K562 (cell line): ENCODE measurements around the gene IMPA2. TPM values are rescaled to one million over a fixed set of nuclear protein-coding genes. Genes with fewer than 3 reads are reported as not detected.

Experiments used
- ATAC-seq: fragments of 200-7000 bp; cut with Tn5 transposase; 3 replicates; pipeline ENCODE4 v1.9.1; 2020; ENCODE audit warnings: moderate library complexity
- BruUV-seq: library from RNA; stranded (reverse); fragments of 400-500 nt; replicated peaks from 2 replicates; lab custom pipeline; 2021; lab: Mats Ljungman, UMichigan
- CTCF ChIA-PET: fragments of 300-600 bp; formaldehyde crosslinking; extraction: SDS; loops from one replicate; lab custom pipeline; 2021; ENCODE audit warnings: low intra/inter-chr PET ratio; lab: Yijun Ruan, JAX
- POLR2A ChIA-PET: fragments of 300-600, 350-650 bp; sonication (Branson Sonifier 250); formaldehyde crosslinking; extraction: SDS; loops from one replicate; lab custom pipeline; 2021; ENCODE audit warnings: antibody characterized with exemption, inconsistent platforms; lab: Yijun Ruan, JAX
- DNase-seq, 4 experiments: peaks; one replicate each; pipeline versions ENCODE4 v3.0.0 to v3.0.0-alpha.2; 2011 to 2018; ENCODE audit warnings: low spot score in 3 of 4, mixed read lengths in 3 of 4; ENCODE audit errors: extremely low read depth in 1 of 4
- FAIRE-seq: peaks from 2 replicates; lab custom pipeline; 2011; peaks lifted over from hg19 to GRCh38; lab: Jason Lieb, UNC
- H2AFZ ChIP-seq: 2 replicates; pipeline ENCODE4 v1.6.0; 2011; ENCODE audit warnings: low read depth, low read length, control low read depth, inconsistent platforms
- H3K27ac ChIP-seq: fragments of 200-600 bp; 3 replicates; pipeline ENCODE4 v1.8.0; 2011; ENCODE audit warnings: low read depth, mild to moderate bottlenecking, control low read depth, inconsistent platforms, low read length, moderate library complexity, mixed read lengths; ENCODE audit errors: extremely low read depth
- H3K27me3 ChIP-seq, 2 experiments: fragments of 300-600 bp in 1 of 2; 2 replicates in 1 of 2; 3 replicates in 1 of 2; pipeline versions ENCODE4 v1.6.0 to v1.8.0; 2011; ENCODE audit warnings: inconsistent platforms in 2 of 2, low read length in 2 of 2, mild to moderate bottlenecking in 1 of 2, mixed read lengths in 1 of 2, moderate library complexity in 1 of 2; ENCODE audit not compliant: control insufficient read depth in 2 of 2, insufficient read depth in 2 of 2
- H3K36me3 ChIP-seq: fragments of 300-600 bp; 3 replicates; pipeline ENCODE4 v1.8.0; 2011; ENCODE audit warnings: mild to moderate bottlenecking, low read length, inconsistent platforms; ENCODE audit not compliant: control insufficient read depth, insufficient read depth
- H3K4me1 ChIP-seq, 2 experiments: fragments of 200-600 bp in 1 of 2; replicated peaks in 1 of 2; 2 replicates in 1 of 2; 3 replicates in 1 of 2; pipeline versions ENCODE4 v1.5.1 to v1.8.0; 2011; ENCODE audit warnings: inconsistent platforms in 2 of 2, low read length in 2 of 2, mild to moderate bottlenecking in 1 of 2, mixed read lengths in 1 of 2, moderate library complexity in 1 of 2; ENCODE audit not compliant: control insufficient read depth in 2 of 2, insufficient read depth in 2 of 2
- H3K4me2 ChIP-seq: 2 replicates; pipeline ENCODE4 v1.6.1; 2011; ENCODE audit warnings: low read length, control low read depth, inconsistent platforms, mixed read lengths; ENCODE audit not compliant: insufficient read depth
- H3K4me3 ChIP-seq: fragments of 200-600 bp; sonication (generic), shearing (Covaris generic); 2 replicates; pipeline ENCODE4 v1.5.1; 2016; ENCODE audit warnings: control low read depth, inconsistent platforms
- H3K79me2 ChIP-seq: fragments of 200-600 bp; 3 replicates; pipeline ENCODE4 v1.8.0; 2011; ENCODE audit warnings: low read length, inconsistent platforms; ENCODE audit not compliant: control insufficient read depth, insufficient read depth
- H3K9ac ChIP-seq, 2 experiments: 2 replicates each; pipeline versions ENCODE4 v1.6.0 to v1.6.1; 2011; ENCODE audit warnings: low read depth in 2 of 2, low read length in 2 of 2, control low read depth in 1 of 2, inconsistent platforms in 1 of 2, mild to moderate bottlenecking in 1 of 2, mixed read lengths in 1 of 2; ENCODE audit not compliant: insufficient read depth in 1 of 2
- H3K9me1 ChIP-seq: one replicate; pipeline ENCODE4 v1.6.0; 2011; ENCODE audit warnings: inconsistent platforms, mild to moderate bottlenecking, low read length, moderate library complexity; ENCODE audit not compliant: control insufficient read depth, insufficient read depth
- H3K9me3 ChIP-seq: replicated peaks from 2 replicates; pipeline ENCODE4 v1.5.1; 2011; ENCODE audit warnings: low read depth, low read length, inconsistent platforms; ENCODE audit not compliant: control insufficient read depth, insufficient read depth
- H4K20me1 ChIP-seq: replicated peaks from 2 replicates; pipeline ENCODE4 v1.6.1; 2011; ENCODE audit warnings: low read length, inconsistent platforms, mixed read lengths; ENCODE audit not compliant: control insufficient read depth, insufficient read depth
- BRD9 ChIP-seq: fragments of 450-650 bp; IDR thresholded peaks from 2 replicates; pipeline ENCODE4 v1.6.1; 2018; ENCODE audit warnings: low read depth; ENCODE audit not compliant: partially characterized antibody
- GATA2 ChIP-seq: sonication (generic); formaldehyde crosslinking; IDR thresholded peaks from 2 replicates; pipeline ENCODE4 v1.4.0; 2020; ENCODE audit warnings: mild to moderate bottlenecking, missing genetic modification reagents
- HIVEP1 ChIP-seq: fragments of 250-450 bp; sonication (Bioruptor Pico); IDR thresholded peaks from 2 replicates; pipeline ENCODE4 v1.4.0; 2020; ENCODE audit warnings: mild to moderate bottlenecking
- HOXB6 ChIP-seq: fragments of 250-450 bp; sonication (Bioruptor Pico); IDR thresholded peaks from 2 replicates; pipeline ENCODE4 v1.5.1; 2022; ENCODE audit warnings: mild to moderate bottlenecking, borderline replicate concordance
- KDM5B ChIP-seq: fragments of 200-600 bp; sonication (generic); IDR thresholded peaks from 2 replicates; pipeline ENCODE4 v1.6.1; 2012; ENCODE audit warnings: low read depth, mild to moderate bottlenecking, moderate library complexity, low read length, control low read depth, inconsistent platforms; ENCODE audit not compliant: insufficient replicate concordance
- MAFF ChIP-seq: IDR thresholded peaks from 2 replicates; pipeline ENCODE4 v1.6.1; 2012; ENCODE audit warnings: low read length, improper control_type of control experiment
- NFRKB ChIP-seq: fragments of 450-650 bp; IDR thresholded peaks from 2 replicates; pipeline ENCODE4 v1.6.1; 2016; ENCODE audit warnings: low read depth
- OTX1 ChIP-seq: fragments of 450-650 bp; formaldehyde crosslinking; IDR thresholded peaks from 2 replicates; pipeline ENCODE4 v1.4.0; 2022; ENCODE audit warnings: mild to moderate bottlenecking
- RBM25 ChIP-seq: fragments of 200-400 bp; formaldehyde crosslinking; IDR thresholded peaks from 2 replicates; pipeline ENCODE4 v1.6.1; 2018; ENCODE audit warnings: low read length, low read depth, moderate library complexity; ENCODE audit not compliant: severe bottlenecking
- SOX6 ChIP-seq: fragments of 450-650 bp; IDR thresholded peaks from 2 replicates; pipeline ENCODE4 v1.6.1; 2014; ENCODE audit warnings: mild to moderate bottlenecking
- THRAP3 ChIP-seq: fragments of 450-650 bp; IDR thresholded peaks from 2 replicates; pipeline ENCODE4 v1.6.1; 2016; ENCODE audit warnings: mild to moderate bottlenecking, inconsistent platforms, borderline replicate concordance
- ZNF507 ChIP-seq: conservative IDR thresholded peaks from 2 replicates; pipeline ENCODE4 v1.6.1; 2017; ENCODE audit warnings: missing genetic modification characterization, missing compliant biosample characterization
- WGBS: fragments of 100-300 bp; shearing (Covaris generic); methylation state at CpG from one replicate; pipeline ENCODE4 v1.1.6; 2016; ENCODE audit warnings: low coverage, mixed read lengths; ENCODE audit not compliant: insufficient coverage; ENCODE audit errors: missing lambda C conversion rate; 5-methylcytosine and 5-hydroxymethylcytosine counted together
- in situ Hi-C: fragments of 300-500 bp; cut with MboI; formaldehyde crosslinking; loops from 4 replicates; pipeline ENCODE4 v1.15.0; 2018; ENCODE audit warnings: inconsistent platforms, mixed read lengths
- intact Hi-C: fragments of 100-400 bp; cut with micrococcal nuclease; formaldehyde crosslinking; loops from 2 replicates; pipeline ENCODE4 v1.14.2; 2022
- polyA plus RNA-seq, 8 experiments: library from polyadenylated mRNA; depleted of rRNA in 4 of 8; stranded (reverse) in 5 of 8; unstranded in 3 of 8; fragments of >200 nt; fragmentation: Nextera tagmentation in 2 of 8; fragmentation: Illumina TruSeq in 1 of 8; extraction: Ambion mirVana in 2 of 8; extraction: Trizol in 1 of 8; gene quantifications; 2 replicates each; pipeline versions ENCODE4 v1.2.1 to v1.2.3, GENCODE V29; 2011 to 2014; ENCODE audit warnings: inconsistent platforms in 1 of 8, missing spikeins in 1 of 8
- total RNA-seq, 7 experiments: library from RNA; depleted of rRNA in 6 of 7; stranded (reverse); fragments of >200 nt in 6 of 7; fragmentation: Illumina TruSeq in 2 of 7; extraction: Trizol in 2 of 7; gene quantifications; 2 replicates each; pipeline versions ENCODE4 v1.2.1 to v1.2.3, GENCODE V29; 2011 to 2021; ENCODE audit warnings: low replicate concordance in 1 of 7
- TF ChIP-seq, protein P1 (sequence below), 2 experiments: fragments of 450-650 bp in 1 of 2; sonication (generic) in 1 of 2; formaldehyde crosslinking in 1 of 2; IDR thresholded peaks in 1 of 2; conservative IDR thresholded peaks in 1 of 2; 2 replicates each; pipeline versions ENCODE4 v1.6.1 to v1.8.1; 2016 to 2023; ENCODE audit warnings: mild to moderate bottlenecking in 2 of 2, moderate library complexity in 2 of 2, inconsistent platforms in 1 of 2, missing genetic modification reagents in 1 of 2
- TF ChIP-seq, protein P2 (sequence below), 2 experiments: IDR thresholded peaks; 2 replicates each; pipeline ENCODE4 v1.6.1; 2011; ENCODE audit warnings: borderline replicate concordance in 1 of 2, control low read depth in 1 of 2, low read depth in 1 of 2, low read length in 1 of 2, mild to moderate bottlenecking in 1 of 2, mixed read lengths in 1 of 2, moderate library complexity in 1 of 2; ENCODE audit not compliant: insufficient read depth in 1 of 2, insufficient read length in 1 of 2, poor library complexity in 1 of 2, severe bottlenecking in 1 of 2; ENCODE audit errors: extremely low read depth in 1 of 2
- TF ChIP-seq, protein P3 (sequence below): fragments of 450-650 bp; formaldehyde crosslinking; IDR thresholded peaks from 2 replicates; pipeline ENCODE4 v1.4.0; 2020; ENCODE audit warnings: mild to moderate bottlenecking, moderate library complexity
- TF ChIP-seq, protein P4 (sequence below): fragments of 250-450 bp; sonication (Bioruptor Pico); IDR thresholded peaks from 2 replicates; pipeline ENCODE4 v1.8.0; 2022; ENCODE audit warnings: inconsistent platforms
- TF ChIP-seq, protein P5 (sequence below): sonication (generic); formaldehyde crosslinking; IDR thresholded peaks from 2 replicates; pipeline ENCODE4 v1.8.0; 2022; ENCODE audit warnings: mild to moderate bottlenecking, missing genetic modification reagents

IMPA2 gene
- total and polyA plus RNA-seq, 9 of the 15 experiments (the other 6 are each of a cell fraction or from before 2014, with no cell fraction given), result 0.62 to 11.3 (median 5.7) TPM

DNA sequence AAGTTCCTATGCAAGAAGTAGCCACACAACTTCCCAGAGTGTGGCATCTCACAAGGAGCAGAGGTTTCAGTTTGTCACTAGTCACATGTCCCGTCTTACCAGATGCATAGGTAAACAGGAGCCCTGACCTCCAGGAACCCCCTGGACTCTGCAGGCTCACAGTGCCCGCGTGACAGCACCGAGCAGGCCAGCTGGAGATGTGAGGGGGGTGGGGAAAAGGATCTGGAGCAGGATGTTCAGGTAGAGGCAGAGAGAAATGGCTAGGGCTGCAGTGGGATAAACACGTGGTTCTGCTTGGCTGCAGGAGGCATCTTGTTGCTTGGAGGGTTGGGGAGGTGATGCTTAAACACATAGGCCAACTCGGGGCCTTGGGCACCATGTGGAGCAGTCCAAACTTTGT, 54.2 kb downstream of the IMPA2 start:
- H4K20me1 ChIP-seq, result no peaks in the 10 kb centered on the region
- FAIRE-seq (no peak), DNase-seq (no peak), ATAC-seq (no peak)
- WGBS, result 0% methylated on average over 5 of the region's 6 CpGs
- CTCF ChIA-PET, result no interaction called here
- no peak overlapping the region for H3K27ac ChIP-seq
- no TSS peak for BruUV-seq
- H3K4me1 ChIP-seq, result peaks cover 0 to 13% of the 10 kb centered on the region in 2 experiments; a peak in 2 of 5 replicates
- no peak overlapping the region for H3K4me2 ChIP-seq
- no peak overlapping the region for H3K9ac ChIP-seq
- H3K9me3 ChIP-seq, result no peaks in the 10 kb centered on the region
- in situ Hi-C loops, result loop anchor here (10.0 kb wide), 1 partner anchor 381 kb away; no protein-coding TSS in a partner anchor
- no peaks in the 10 kb centered on the region for H3K9me1 ChIP-seq
- H2AFZ ChIP-seq, result no peak overlapping the region
- no peak overlapping the region for H3K4me3 ChIP-seq
- H3K79me2 ChIP-seq, result no peaks in the 10 kb centered on the region
- H3K27me3 ChIP-seq, result peaks cover 4 to 44% of the 10 kb centered on the region in 2 experiments; a peak in 2 of 5 replicates
- POLR2A ChIA-PET, result interaction anchor here (0.5 to 0.7 kb wide), 3 partner anchors 14 to 187 kb away, joined by 3 to 4 read pairs (median 3); no protein-coding TSS in a partner anchor
- intact Hi-C loops, result loop anchor here (10.0 kb wide), 2 partner anchors 301 to 381 kb away; no protein-coding TSS in a partner anchor
- no peaks in the 10 kb centered on the region for H3K36me3 ChIP-seq
- no peak for TF ChIP-seq NFRKB
- TF ChIP-seq, protein P1, sequence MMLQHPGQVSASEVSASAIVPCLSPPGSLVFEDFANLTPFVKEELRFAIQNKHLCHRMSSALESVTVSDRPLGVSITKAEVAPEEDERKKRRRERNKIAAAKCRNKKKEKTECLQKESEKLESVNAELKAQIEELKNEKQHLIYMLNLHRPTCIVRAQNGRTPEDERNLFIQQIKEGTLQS (IDR thresholded peaks at IDR 0.05), result no peak
- TF ChIP-seq, protein P1 (CRISPR knock-in tag; conservative IDR thresholded peaks at IDR 0.05), result no peak
- no peak for TF ChIP-seq GATA2 (CRISPR knock-in tag)
- TF ChIP-seq MAFF, result no peak
- no peak for TF ChIP-seq RBM25
- TF ChIP-seq, protein P2, sequence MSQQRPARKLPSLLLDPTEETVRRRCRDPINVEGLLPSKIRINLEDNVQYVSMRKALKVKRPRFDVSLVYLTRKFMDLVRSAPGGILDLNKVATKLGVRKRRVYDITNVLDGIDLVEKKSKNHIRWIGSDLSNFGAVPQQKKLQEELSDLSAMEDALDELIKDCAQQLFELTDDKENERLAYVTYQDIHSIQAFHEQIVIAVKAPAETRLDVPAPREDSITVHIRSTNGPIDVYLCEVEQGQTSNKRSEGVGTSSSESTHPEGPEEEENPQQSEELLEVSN (IDR thresholded peaks at IDR 0.05; ENCODE audit: borderline replicate concordance in 1 of 2, extremely low read depth in 1 of 2, insufficient read depth in 1 of 2, insufficient read length in 1 of 2, low read depth in 1 of 2, low read length in 1 of 2, poor library complexity in 1 of 2, severe bottlenecking in 1 of 2), result no peak
- TF ChIP-seq KDM5B, result no peak
- TF ChIP-seq BRD9, result no peak
- no peak for TF ChIP-seq HIVEP1 (CRISPR knock-in tag)
- TF ChIP-seq, protein P3, sequence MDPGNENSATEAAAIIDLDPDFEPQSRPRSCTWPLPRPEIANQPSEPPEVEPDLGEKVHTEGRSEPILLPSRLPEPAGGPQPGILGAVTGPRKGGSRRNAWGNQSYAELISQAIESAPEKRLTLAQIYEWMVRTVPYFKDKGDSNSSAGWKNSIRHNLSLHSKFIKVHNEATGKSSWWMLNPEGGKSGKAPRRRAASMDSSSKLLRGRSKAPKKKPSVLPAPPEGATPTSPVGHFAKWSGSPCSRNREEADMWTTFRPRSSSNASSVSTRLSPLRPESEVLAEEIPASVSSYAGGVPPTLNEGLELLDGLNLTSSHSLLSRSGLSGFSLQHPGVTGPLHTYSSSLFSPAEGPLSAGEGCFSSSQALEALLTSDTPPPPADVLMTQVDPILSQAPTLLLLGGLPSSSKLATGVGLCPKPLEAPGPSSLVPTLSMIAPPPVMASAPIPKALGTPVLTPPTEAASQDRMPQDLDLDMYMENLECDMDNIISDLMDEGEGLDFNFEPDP, result no peak
- no peak for TF ChIP-seq THRAP3
- TF ChIP-seq, protein P4, sequence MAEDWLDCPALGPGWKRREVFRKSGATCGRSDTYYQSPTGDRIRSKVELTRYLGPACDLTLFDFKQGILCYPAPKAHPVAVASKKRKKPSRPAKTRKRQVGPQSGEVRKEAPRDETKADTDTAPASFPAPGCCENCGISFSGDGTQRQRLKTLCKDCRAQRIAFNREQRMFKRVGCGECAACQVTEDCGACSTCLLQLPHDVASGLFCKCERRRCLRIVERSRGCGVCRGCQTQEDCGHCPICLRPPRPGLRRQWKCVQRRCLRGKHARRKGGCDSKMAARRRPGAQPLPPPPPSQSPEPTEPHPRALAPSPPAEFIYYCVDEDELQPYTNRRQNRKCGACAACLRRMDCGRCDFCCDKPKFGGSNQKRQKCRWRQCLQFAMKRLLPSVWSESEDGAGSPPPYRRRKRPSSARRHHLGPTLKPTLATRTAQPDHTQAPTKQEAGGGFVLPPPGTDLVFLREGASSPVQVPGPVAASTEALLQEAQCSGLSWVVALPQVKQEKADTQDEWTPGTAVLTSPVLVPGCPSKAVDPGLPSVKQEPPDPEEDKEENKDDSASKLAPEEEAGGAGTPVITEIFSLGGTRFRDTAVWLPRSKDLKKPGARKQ (CRISPR knock-in tag), result no peak
- TF ChIP-seq OTX1 (CRISPR knock-in tag), result no peak
- no peak for TF ChIP-seq HOXB6 (CRISPR knock-in tag)
- no peak for TF ChIP-seq ZNF507
- TF ChIP-seq, protein P5, sequence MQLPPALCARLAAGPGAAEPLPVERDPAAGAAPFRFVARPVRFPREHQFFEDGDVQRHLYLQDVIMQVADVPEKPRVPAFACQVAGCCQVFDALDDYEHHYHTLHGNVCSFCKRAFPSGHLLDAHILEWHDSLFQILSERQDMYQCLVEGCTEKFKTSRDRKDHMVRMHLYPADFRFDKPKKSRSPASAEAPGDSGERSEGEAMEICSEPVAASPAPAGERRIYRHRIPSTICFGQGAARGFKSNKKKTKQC (CRISPR knock-in tag), result no peak
- no peak for TF ChIP-seq SOX6
